Stimulated activated CD8-positive, alpha-beta memory T cell treated with anti-CD3 and anti-CD28 coated beads, Interleukin-7, amount 100 ng/mL, for 24 hours (primary cell): ENCODE results near the gene SLC22A4.
A peak's percentile ranks its signal among the peaks of the same experiment; 100 is the strongest.

ENCODE experiments used
- DNase-seq: peaks from one replicate; pipeline ENCODE4 v3.0.0-alpha.2; 2020; ENCODE audit warnings: low read depth

Gene SLC22A4

DNA sequence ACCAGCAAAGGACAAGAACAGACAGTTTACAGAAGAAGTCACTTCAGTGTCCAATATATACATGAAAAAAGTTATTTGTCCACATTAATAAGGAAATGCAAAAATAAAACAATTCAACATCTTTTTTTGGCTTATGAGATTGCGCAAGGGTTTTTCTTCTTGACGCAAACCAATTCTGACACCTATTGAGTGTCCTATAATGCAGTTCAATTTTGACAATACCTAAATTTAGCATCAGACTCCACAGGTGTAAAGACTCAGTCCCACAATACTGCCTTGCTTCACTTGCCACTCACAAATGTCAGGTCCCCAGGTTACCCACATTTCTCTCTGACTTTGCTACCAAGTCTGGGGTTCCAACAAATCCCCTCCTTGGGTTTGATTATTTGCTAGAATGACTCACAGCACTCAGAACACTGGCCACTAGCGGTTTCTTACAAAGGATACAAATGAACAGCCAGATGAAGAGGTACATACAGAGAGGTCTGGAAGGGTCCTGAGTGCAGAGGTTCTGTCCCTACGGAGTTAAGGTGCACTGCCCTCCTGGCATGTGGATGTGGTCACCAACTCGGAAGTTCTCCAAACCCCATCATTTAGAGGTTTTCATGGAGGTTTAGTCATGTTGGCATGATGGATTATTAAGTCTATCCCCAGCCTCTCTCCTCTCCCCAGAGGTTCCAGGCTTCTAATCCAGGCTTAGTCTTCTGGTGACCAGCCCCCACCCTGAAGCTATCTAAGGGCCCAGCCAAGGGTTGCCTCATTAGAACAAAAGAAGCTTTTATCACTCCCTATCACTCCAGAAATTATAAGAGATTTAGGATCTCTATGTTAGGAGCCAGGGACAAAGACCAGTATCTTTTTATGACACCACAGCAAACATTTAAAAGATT lies 48.3 kb downstream of the SLC22A4 start:
- DNase-seq = no peak

GRCh38 chr5:132344775-132345514 lies 50.8 kb downstream of the SLC22A4 start:
- no peak for DNase-seq

GRCh38 chr5:132353486-132353995 lies 59.3 kb downstream of the SLC22A4 start:
- DNase-seq = no peak

- DNase-seq = no peak
Observed at GRCh38 chr5:132354381-132355139, 60.4 kb downstream of the SLC22A4 start.

GRCh38 chr5:132355140-132355765 lies 61.1 kb downstream of the SLC22A4 start:
- no peak for DNase-seq

DNA sequence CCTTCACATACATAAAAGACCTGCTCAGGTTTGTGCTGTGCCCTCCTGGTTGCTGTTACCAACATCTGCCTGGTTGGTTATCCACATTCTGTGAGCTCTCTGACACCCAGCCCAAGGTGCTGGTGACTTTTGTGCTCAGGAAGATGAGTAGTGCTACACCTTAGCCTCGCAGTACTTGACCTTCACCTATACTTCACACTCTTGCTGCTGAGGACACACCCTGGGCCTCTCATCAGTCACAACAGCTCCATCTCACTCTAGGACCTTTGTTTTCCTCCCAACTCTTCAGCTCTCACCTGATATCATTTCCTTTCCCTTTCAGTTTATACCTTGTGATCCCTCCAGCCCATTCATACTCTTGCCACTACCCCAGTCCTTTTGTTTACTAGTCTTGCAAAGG lies 64.6 kb downstream of the SLC22A4 start:
- DNase-seq = no peak

DNA sequence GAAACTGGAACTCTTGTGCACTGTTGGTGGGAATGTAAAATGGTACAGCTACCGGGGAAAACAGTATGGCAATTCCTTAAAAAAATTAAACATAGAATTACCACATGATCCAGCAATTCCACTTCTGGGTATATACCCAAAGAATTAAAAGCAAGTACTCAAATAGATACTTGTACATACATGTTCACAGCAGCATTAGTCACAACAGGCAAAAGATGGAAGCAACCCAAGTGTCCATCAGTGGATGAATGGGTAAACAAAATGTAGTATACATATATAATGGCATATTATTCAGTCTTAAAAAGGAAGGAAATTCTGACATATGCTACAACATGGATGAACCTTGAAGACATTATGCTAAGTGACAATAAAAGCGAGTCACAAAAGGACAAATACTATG lies 67.9 kb downstream of the SLC22A4 start:
- DNase-seq = no peak

GRCh38 chr5:132363431-132364112 lies 69.4 kb downstream of the SLC22A4 start:
- DNase-seq = no peak

DNA sequence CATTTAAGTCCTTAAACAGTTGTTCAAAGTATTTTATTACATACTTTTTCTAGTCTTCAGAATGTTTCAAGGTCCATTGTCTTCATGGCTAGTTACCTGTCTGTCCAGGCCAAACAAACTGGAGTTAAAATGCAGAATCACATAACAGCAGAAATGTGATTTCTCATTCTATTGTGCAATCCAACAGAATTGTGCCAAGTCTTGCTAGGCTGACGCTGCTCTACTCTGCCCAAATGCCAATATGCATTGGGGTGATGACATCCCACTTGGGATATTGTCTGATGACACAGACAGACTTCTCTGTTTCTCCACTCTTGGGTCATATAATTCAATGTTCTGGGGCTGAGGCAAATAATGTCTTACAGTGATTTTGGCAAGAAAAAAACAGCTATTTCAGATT lies 70.1 kb downstream of the SLC22A4 start:
- DNase-seq = no peak

DNA sequence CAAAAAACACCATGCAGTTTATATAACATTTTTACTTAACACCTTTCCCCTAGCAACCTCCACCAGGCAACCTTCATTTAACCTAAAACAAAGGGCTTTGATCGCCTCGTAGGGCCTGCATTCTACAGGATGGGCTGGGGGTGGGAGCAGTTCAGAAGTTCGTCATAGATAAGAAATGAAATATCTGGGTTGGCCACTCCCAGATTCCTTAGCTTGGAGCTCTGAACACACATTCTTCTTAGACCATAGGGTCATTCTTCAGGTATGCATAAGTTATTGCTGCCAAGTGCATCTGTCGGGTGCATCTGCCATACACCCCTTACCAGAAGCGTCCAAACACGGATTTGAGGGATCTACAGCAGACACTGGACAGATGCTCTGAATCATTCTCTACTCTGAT lies 71.0 kb downstream of the SLC22A4 start:
- no peak for DNase-seq

- DNase-seq = no peak
Observed at GRCh38 chr5:132368186-132368585, 74.0 kb downstream of the SLC22A4 start.

- no peak for DNase-seq
Observed at GRCh38 chr5:132369007-132369473, 74.8 kb downstream of the SLC22A4 start.

- peak; percentile 43 for DNase-seq
Observed at GRCh38 chr5:132369474-132370180, 75.4 kb downstream of the SLC22A4 start, which contains the start of gene SLC22A5. TSS of gene SLC22A5 (plus strand) at chr5:132369710. CDS start at chr5:132369973, 263 bp downstream.

- no peak for DNase-seq
Observed at GRCh38 chr5:132370181-132370970, 76.2 kb downstream of the SLC22A4 start.

DNA sequence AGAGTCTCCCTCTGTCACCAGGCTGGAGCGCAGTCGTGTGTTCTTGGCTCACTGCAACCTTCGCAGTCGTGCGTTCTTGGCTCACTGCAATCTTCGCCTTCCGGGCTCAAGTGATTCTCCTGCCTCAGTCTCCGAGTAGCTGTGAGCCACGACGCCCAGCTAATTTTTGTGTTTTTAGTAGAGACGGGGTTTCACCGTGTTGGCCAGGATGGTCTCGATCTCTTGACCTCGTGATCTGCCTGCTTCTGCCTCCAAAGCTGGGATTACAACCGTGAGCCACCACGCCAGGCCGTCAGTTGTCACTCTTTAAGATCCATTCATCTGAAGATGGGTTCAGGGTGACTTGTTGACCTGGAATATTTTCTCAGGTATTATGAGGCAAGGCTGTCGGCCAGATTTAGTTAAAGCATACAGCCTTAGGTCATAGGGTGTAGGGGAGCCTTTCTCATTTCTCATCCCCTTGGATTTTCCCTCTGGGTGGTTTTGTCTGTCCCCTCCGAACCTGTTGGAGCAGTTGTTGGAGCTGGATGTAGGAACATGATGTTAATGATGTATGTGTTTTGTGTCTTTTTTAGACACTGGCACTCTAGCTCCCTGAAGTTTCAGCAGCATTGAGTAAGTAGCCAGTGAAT lies 76.9 kb downstream of the SLC22A4 start:
- no peak for DNase-seq

DNA sequence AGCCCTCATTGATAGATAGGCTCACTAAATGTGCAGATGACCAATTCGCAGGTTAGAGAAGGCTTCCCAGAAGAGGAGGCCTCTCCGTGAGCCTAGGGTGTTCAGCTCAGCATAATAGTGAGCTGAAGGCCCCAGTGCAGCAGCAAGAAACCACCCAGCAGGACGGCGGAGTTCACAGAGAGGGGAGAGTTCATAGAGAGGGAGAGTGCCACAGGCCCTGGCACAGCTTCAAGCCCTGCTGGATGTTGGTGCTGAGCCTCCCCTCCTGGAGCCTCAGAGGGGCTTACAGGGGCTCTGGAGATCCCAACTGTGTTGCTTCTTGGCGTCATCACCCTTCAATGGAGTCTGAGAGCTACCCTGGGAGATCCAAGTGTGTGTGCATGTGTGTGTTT lies 77.4 kb downstream of the SLC22A4 start:
- DNase-seq = no peak

- no peak for DNase-seq
Observed at GRCh38 chr5:132372127-132372526, 77.9 kb downstream of the SLC22A4 start.

DNA sequence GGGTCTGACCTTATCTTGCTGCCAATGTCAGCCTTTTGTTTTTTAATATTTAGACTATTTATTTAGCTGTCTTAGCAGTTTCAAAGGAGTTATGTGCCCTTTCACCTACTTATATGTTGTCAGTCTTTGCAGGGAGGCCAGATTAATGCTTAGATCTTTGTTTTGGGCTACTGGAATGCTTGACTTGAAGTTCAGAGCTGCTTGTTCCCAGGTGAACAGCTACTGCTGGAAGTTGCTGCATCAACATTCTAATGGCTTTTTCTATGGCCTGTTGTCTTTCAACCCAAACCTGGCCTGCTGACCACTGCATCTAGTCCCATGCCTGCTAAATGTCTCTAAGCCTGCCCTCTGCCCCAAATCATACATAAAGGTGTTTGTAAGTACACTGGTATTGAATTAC lies 78.3 kb downstream of the SLC22A4 start:
- no peak for DNase-seq

DNA sequence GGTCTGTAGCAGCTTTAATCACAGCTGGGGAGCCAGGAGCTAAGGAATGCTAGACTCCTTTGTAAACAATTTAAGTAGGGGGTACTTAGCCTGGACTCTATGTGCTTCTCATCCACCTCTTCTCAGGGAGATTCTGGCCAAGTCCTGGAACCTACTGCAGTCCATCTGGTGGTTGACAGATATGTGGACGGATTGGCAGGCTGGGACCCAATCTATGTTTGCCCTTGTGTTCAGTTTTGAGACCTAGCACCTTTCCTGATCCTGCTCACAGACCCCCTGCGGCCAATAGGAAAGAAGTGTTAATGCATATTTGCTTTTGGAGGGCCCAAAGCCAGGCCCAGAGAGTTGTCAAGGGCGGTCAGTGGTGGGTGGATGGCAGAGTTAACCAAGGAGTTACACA lies 81.8 kb downstream of the SLC22A4 start:
- DNase-seq = no peak
